Nephron progenitor cell (in vitro differentiated cells): ENCODE data around the gene SMIM26.

Experiments
- DNase-seq: peaks from one replicate; pipeline ENCODE4 v3.0.0; 2021
- H3K27ac Mint-ChIP-seq: 2 replicates; pipeline ENCODE4 v1.8.0; 2021; ENCODE audit warnings: mild to moderate bottlenecking, moderate library complexity, mixed read lengths
- H3K27me3 Mint-ChIP-seq: 2 replicates; pipeline ENCODE4 v1.8.0; 2021; ENCODE audit warnings: mild to moderate bottlenecking, low read depth, mixed read lengths; ENCODE audit not compliant: poor library complexity
- H3K36me3 Mint-ChIP-seq: 2 replicates; pipeline ENCODE4 v1.8.0; 2021; ENCODE audit warnings: low read depth, mixed read lengths
- H3K4me1 Mint-ChIP-seq: 2 replicates; pipeline ENCODE4 v1.8.0; 2021; ENCODE audit warnings: mixed read lengths
- H3K4me3 Mint-ChIP-seq: 2 replicates; pipeline ENCODE4 v1.8.0; 2021; ENCODE audit warnings: mild to moderate bottlenecking, moderate library complexity, mixed read lengths
- H3K9me3 Mint-ChIP-seq: 2 replicates; pipeline ENCODE4 v1.8.0; 2021; ENCODE audit warnings: mild to moderate bottlenecking, moderate library complexity, mixed read lengths
- TF ChIP-seq, protein P1 (sequence below): fragments of 200-600 bp; sonication (generic); IDR thresholded peaks from 2 replicates; pipeline ENCODE4 v1.5.0; 2021; ENCODE audit warnings: antibody characterized with exemption

SMIM26 gene

DNA sequence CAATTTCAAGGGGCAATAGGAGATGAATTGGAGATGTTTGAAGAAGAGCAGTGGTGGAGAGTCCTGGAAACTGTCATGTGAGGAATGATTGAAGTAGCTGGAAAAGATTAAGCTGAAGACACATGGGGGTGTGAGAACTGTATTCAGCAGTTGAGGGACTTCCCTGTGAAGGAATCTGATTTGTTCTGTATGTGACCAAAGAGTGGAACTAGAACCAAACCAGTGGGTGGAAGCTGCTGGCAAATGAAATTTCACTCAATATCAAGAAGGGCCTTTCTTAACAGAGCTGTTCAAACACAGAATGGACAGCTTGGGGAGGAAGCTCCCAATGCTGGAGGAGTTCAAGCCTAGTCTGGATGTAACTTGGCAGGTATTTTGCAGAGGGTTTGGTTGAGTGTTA, 38.2 kb upstream of the SMIM26 start:
- no peak for DNase-seq
- Mint-ChIP-seq H3K27me3 (no peaks in the 10 kb centered on the region), H3K4me1 (no peaks in the 10 kb centered on the region), H3K27ac (peak overlapping the region; percentile 18), H3K36me3 (peaks cover 73% of the 10 kb centered on the region), H3K4me3 (no peak overlapping the region), H3K9me3 (no peaks in the 10 kb centered on the region)
- TF ChIP-seq, protein P1, sequence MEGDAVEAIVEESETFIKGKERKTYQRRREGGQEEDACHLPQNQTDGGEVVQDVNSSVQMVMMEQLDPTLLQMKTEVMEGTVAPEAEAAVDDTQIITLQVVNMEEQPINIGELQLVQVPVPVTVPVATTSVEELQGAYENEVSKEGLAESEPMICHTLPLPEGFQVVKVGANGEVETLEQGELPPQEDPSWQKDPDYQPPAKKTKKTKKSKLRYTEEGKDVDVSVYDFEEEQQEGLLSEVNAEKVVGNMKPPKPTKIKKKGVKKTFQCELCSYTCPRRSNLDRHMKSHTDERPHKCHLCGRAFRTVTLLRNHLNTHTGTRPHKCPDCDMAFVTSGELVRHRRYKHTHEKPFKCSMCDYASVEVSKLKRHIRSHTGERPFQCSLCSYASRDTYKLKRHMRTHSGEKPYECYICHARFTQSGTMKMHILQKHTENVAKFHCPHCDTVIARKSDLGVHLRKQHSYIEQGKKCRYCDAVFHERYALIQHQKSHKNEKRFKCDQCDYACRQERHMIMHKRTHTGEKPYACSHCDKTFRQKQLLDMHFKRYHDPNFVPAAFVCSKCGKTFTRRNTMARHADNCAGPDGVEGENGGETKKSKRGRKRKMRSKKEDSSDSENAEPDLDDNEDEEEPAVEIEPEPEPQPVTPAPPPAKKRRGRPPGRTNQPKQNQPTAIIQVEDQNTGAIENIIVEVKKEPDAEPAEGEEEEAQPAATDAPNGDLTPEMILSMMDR, result no peak

DNA sequence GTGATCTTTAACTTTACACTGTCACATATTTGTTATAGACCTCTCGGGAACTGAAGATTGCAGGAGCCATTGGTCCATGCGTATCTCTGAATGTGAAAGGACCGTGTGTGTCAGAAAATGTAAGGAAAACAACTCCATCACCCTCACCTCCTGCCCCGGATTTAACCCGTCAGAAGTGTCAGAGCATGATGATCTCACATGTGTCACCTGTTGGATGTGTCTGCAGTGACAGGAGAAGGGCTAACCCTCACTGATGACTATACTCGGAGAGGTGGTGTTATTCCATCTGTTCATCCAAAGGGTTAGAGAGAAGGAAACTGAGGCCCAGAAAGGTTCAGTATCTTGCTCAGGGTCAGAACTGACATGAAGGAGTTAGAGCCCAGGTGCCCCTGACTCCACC, 34.6 kb upstream of the SMIM26 start:
- no peak for DNase-seq
- no peak overlapping the region for H3K27ac Mint-ChIP-seq
- TF ChIP-seq, protein P1, result no peak
- no peaks in the 10 kb centered on the region for H3K9me3 Mint-ChIP-seq
- H3K27me3 Mint-ChIP-seq, result no peaks in the 10 kb centered on the region
- H3K4me3 Mint-ChIP-seq, result no peak overlapping the region
- H3K4me1 Mint-ChIP-seq, result no peaks in the 10 kb centered on the region
- H3K36me3 Mint-ChIP-seq, result peaks cover 79% of the 10 kb centered on the region

DNA sequence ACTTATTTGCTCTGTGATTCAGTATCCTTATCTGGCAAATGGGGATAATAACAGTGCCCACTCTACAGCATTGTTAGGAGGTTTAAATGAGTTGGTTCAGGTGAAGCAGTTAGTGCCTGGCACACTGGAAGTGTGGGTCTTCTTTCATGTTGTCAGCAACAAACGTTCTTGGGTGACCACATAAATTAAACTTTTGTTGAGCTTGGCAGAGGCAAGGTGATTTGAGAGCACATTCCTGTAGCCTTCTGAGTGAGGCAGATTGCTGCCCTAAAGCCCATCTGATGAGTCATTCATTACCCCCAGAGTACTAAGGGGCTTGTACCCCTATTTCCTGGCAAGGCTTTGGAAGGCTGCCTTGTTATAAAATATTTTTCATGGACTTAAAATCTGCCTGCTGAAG, 33.7 kb upstream of the SMIM26 start:
- Mint-ChIP-seq H3K36me3 (peaks cover 82% of the 10 kb centered on the region), H3K27me3 (no peaks in the 10 kb centered on the region), H3K9me3 (no peaks in the 10 kb centered on the region), H3K4me1 (no peaks in the 10 kb centered on the region), H3K27ac (no peak overlapping the region), H3K4me3 (no peak overlapping the region)
- DNase-seq, result no peak
- TF ChIP-seq, protein P1, result no peak

DNA sequence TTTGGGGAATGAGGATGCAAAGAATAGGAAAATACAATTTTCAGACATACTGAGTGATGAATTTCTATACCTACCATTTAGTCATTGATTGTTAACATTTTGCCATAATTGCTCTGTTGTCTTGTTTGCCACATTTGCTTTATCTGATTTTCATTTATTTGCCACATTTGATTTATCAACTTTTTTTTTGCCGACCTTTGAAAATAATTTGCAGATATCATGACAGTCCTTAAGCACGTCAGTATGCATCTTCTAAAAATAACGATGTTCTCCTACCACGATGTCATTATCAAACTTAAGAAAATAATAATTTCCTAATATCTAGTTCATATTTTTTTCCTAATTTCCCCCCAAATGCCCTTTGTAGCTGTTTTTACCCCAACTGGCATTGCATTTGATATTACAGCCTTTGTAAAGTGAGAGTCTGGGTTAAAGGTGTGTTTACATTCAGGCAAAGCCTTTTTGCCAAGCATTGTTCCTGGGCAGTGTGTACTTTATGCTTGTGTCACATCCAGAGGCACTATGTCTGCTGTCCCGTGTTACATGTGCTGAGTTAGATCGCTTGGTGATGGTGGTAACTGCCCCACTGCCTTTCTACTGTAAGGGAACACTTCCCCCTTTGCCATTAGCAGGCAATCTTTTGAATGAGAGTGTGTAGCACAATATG, 33.1 kb upstream of the SMIM26 start:
- TF ChIP-seq, protein P1, result no peak
- H3K4me3 Mint-ChIP-seq, result no peak overlapping the region
- no peaks in the 10 kb centered on the region for H3K9me3 Mint-ChIP-seq
- DNase-seq, result no peak
- no peaks in the 10 kb centered on the region for H3K27me3 Mint-ChIP-seq
- no peaks in the 10 kb centered on the region for H3K4me1 Mint-ChIP-seq
- H3K27ac Mint-ChIP-seq, result no peak overlapping the region
- peaks cover 80% of the 10 kb centered on the region for H3K36me3 Mint-ChIP-seq

DNA sequence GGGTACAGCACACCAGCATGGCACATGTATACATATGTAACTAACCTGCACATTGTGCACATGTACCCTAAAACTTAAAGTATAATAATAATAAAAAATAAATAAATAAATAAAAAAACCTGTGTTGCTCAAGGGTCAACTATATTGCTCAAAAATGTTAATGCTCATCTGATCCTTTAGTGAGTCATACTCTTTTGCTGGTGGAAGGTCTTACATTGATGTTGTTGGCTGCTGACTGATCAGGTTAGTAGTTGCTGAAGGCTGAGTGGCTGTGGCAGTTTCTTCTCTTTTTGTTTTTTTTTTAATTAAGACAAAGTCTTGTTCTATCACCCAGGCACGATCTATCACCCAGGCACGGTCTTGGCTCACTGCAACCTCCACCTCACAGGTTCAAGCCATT, 29.6 kb upstream of the SMIM26 start:
- no peaks in the 10 kb centered on the region for H3K27me3 Mint-ChIP-seq
- no peaks in the 10 kb centered on the region for H3K4me1 Mint-ChIP-seq
- H3K36me3 Mint-ChIP-seq, result peaks cover 81% of the 10 kb centered on the region
- DNase-seq, result no peak
- H3K4me3 Mint-ChIP-seq, result no peak overlapping the region
- TF ChIP-seq, protein P1, result no peak
- H3K9me3 Mint-ChIP-seq, result peaks cover 6% of the 10 kb centered on the region
- H3K27ac Mint-ChIP-seq, result no peak overlapping the region

DNA sequence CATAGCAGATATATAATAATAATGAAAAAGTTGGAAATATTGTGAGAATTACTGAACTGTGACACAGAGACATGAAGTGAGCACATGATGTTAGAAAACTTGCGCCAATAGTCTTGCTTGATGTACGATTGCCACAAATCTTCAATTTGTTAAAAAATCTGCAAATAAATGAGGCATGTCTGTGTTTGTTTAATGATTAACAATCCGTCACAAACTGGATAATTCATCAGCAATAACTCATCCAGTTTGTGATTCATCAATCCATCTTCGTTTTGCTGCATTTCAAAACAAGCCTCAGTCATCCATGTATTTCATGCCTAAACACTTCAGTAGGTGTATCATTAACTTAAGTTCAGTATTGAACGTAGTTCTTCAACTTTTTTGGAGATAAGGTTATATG, 25.5 kb upstream of the SMIM26 start:
- no peak for DNase-seq
- Mint-ChIP-seq H3K4me1 (no peaks in the 10 kb centered on the region), H3K36me3 (peaks cover 73% of the 10 kb centered on the region), H3K4me3 (no peak overlapping the region), H3K27ac (no peak overlapping the region), H3K9me3 (peaks cover 6% of the 10 kb centered on the region), H3K27me3 (no peaks in the 10 kb centered on the region)
- TF ChIP-seq, protein P1, result no peak
